CD4-positive, alpha-beta T cell treated with Interleukin-21 for 1 hour (primary cell): Measurements from ENCODE around the gene ECT2L.
"Not testable (repeated sequence)": the region's sequence is repeated elsewhere in the genome, so short reads cannot be mapped to it uniquely, and the experiment has no call there.

Source experiments
- DNase-seq: peaks from one replicate; pipeline ENCODE4 v3.0.0-alpha.2; 2020

ECT2L gene

DNA sequence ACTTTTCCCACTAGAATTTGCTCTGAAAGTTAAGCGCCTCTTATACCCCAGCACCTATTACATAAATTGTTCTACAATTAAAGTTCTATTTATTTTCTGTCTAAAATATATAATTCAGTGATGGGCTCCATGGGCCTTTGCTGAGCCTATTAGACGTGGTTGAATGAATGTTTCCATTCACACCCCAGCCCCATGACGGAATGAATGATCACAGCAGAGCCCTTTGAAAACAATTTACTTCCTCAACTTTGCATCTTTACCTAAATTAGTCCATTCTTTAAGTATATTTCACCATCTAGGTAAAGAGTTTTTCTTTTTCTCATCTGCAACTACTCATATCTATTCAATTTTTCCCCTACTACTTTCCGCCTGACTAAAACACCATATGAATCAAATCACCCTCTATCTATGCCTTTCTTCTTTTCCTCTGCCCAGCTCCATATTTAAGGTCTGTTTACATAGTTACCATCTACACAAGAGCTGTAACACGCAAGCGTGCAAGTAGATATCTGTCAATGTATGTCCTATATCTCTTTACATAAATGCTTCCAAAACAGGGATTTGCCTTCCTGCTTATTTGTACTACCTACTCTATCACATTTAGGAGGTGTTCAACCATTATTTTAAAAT is 69.7 kb downstream of the ECT2L start:
- DNase-seq, result no peak

DNA sequence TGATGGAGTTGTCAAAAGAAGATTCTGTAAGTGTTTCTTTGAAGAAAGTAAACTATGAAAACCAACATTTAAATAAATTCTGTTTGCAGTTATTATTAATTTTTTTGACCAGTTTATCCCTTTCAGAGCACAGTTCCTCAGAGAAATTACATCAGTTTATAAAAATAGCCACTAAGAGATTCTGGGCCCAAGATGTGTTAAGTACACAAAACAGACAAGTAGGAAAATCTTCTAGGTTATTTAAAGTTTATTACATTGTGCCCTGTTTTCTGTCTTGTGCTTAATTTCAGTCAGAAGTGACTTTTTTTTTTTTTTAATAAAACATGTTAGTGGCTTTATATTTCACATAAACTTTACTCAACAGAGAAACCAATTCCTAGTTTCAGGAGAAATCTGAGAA is 72.3 kb downstream of the ECT2L start:
- DNase-seq, result no peak

- no peak for DNase-seq
Measured at GRCh38 chr6:138869398-138869797, 73.5 kb downstream of the ECT2L start.

GRCh38 chr6:138873191-138873590 is 77.3 kb downstream of the ECT2L start:
- DNase-seq, result no peak

DNA sequence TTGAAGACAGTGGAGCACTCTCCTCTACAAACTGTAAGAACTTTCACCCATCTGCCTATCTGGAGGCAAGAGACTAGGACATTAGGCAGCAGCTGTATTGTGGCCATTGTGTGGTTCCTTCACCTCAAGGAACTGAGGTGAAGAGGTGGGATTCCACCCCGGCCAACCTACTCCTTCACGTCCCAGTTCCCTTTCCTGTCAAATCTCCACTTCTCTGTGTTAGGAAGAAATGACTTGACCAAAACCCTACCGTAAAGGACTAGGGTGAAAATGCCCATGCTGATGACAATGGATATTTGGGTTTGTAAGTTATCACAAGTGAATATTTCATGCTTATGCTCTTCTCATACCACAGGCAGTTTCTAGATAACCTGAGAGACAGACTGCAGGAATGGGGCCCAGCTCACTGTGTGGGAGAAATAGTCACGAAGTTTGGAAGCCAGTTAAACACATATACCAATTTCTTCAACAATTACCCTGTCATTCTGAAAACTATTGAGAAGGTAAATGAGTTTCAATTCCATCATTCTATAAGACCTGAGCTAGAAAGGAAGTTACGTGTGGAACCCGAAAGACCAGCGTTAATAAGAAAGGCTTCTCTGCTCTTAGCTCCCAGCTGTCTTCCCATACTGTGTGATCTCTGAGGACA is 86.6 kb downstream of the ECT2L start:
- no peak for DNase-seq

DNA sequence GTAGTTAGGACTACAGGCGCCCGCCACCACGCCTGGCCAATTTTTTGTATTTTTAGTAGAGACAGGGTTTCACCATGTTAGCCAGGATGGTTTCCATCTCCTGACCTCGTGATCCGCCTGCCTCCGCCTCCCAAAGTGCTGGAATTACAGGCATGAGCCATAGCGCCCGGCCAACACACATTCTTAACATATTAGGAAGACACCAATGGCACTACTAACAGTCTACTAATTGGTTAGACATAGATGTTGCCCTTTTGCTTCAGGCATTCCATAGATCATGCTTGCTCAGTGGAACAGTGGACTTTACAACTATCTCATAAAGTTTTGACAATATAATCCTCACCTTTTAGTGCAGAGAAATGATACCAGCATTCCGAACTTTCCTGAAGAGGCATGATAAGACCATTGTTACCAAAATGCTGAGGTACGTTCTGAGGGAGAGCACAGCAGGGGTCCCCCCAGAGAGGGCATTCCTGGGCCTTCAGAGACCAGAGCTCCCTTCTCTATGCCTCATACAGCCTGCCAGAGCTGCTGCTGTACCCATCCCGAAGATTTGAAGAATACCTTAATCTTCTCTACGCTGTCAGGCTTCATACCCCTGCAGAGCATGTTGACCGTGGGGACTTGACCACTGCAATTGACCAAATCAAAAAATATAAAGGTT is 89.4 kb downstream of the ECT2L start:
- no peak for DNase-seq

GRCh38 chr6:138891255-138891986 is 95.5 kb downstream of the ECT2L start:
- no peak for DNase-seq

GRCh38 chr6:138896104-138896756 is 100.3 kb downstream of the ECT2L start:
- no peak for DNase-seq

- DNase-seq, result no peak
Measured at GRCh38 chr6:138897031-138897430, 101.1 kb downstream of the ECT2L start.

DNA sequence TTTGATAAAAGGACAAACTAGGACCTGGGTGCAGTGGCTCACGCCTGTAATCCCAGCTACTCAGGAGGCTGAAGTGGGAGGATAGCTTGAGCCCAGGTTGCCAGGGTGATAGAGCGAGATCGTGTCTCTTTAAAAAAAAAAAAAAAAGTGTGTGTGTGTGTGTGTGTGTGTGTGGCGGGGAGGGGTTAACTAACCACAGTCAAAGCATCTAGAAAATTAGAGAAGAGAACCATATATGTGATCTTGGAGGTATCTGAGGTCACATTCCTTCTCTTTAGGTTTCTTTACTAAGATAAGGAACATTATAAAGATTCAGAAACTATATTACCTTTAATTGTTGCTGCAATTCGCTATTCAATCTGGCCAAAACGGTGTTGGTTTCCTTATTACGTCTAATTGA is 111.3 kb downstream of the ECT2L start:
- DNase-seq, result no peak

GRCh38 chr6:138909511-138909910 is 113.6 kb downstream of the ECT2L start:
- no peak for DNase-seq

DNA sequence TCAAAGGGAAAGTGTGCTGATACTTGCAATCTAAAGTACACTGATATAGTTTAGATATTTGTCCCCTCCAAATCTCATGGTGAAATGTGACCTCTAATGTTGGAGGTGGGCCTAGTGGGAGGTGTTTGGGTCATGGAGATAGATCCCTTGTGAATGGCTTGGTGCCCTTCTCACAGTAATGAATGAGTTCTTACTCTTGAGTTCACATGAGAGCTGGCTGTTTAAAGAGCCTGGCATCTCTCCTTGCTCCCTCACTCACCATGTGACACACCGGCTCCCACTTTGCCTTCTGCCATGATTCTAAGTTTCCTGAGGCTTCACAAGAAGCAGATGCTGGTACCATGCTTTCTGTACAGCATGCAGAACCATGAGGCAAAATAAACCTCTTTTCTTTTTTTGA is 114.1 kb downstream of the ECT2L start:
- no peak for DNase-seq

DNA sequence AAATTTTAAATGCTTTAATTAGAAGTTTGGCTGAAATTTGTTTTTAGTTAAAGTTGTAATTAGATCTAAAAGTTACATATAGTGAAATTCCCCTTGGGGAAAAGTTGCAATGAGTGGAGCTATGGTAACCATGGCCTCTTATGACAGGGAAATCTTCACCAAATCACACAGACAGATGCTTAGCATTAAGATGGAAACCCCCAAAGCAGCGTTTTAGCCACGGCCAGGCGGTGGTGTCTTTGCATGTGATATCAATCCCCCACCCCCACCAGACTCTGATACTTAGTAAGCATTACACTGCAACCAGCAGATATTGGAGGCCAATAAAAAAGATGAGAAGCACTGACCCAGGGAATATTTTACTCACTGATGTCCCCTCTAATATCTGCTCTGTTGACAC is 116.4 kb downstream of the ECT2L start:
- no peak for DNase-seq

- no peak for DNase-seq
Measured at GRCh38 chr6:138914701-138915100, 118.8 kb downstream of the ECT2L start.

GRCh38 chr6:138920906-138921305 is 125.0 kb downstream of the ECT2L start:
- DNase-seq, result no peak

GRCh38 chr6:138923561-138923960 is 127.7 kb downstream of the ECT2L start:
- no peak for DNase-seq

DNA sequence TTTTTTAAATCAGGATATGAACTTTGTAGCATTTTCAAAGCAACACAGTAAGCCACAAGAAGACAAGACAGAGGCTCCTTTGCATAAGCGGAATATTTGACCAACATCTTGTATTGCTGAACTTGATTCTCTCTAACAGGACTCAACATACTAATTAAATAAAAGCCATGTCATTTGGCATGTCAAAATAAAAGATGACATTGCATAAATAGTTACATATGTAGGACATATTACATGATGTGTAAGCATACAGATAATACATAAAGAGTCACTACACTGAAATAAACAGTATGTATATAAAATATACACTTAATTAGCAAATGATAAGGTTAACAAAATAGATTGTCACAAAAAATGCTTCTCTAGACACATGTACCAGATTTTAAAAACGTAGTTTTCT is 129.9 kb downstream of the ECT2L start:
- no peak for DNase-seq

DNA sequence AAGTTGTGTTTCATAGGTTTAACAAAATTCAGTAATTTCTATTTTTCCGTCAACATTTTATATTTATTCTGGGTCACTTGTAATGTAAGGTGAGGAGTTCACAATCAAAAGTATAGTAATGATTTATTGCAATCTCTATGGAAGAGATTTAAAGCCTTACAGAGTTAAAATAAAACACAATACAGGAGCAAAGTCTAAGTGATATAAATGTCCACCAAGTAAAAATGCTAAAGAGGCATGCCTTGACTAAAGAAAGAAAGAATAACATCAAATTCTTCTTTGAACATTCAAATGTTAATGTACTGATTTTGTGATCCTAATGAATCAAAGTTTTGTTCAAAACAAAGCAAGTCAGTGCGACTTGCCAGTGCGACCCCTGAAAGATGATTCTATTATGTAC is 130.7 kb downstream of the ECT2L start:
- DNase-seq, result no peak

- no peak for DNase-seq
Measured at GRCh38 chr6:138931660-138932059, 135.8 kb downstream of the ECT2L start.

- not testable (repeated sequence) for DNase-seq
Measured at GRCh38 chr6:138936873-138937272, 141.0 kb downstream of the ECT2L start.

DNA sequence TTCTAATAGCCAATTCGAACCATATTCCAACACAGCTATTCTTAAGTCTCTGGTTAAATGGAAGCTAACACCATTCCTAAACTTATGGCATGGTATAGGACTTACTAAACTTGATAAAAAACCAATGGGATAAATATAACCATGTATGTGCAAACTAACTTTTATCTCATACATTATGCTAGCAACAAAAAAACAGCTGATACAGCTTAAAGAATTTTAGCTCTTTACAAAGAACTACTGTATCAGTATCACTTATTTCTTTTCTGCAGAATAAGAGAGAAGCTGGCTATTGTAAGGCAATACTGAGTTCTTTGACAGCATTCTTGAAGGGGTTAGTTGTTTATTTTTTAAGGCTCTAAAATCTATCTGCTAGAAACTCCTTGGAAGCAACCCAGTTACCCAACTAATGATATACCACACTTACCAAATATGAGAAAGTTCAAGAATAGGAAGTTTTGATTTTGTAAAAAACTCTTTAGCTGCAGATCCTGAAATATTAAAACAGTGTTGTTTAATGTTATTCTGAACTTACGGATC is 147.3 kb downstream of the ECT2L start:
- no peak for DNase-seq

DNA sequence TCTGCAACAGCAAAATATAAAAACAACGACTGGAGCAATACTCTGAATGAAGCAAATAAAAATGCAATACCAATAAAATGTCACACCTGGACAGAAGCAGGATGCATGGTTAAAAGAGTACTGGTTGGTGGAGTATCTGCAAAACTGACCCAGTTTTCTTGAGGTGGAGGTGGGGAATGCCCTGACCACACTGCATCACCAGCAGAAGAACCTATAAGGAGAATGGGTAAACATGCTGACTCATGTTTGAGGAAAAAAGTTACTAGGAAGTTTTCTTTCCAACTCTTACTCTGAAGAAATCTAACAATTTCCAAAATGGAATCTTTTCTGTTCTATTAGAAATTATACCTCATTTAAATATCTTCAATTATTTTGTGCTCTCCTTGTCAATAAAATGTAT is 148.5 kb downstream of the ECT2L start:
- peak; percentile 32 for DNase-seq

- no peak for DNase-seq
Measured at GRCh38 chr6:138945354-138945753, 149.5 kb downstream of the ECT2L start.
